Fibroblast of lung (primary cell): ENCODE measurements around the gene ERGIC3. TPM values are rescaled to one million over a fixed set of nuclear protein-coding genes. Genes with fewer than 3 reads are reported as not detected.

Source experiments
- DNase-seq, 2 donors: peaks; one replicate each; pipeline versions ENCODE4 v3.0.0 to v3.0.0-alpha.2; 2010; ENCODE audit warnings: low read depth in 2 of 2
- H2AFZ ChIP-seq: 2 replicates; pipeline ENCODE4 v1.5.1; 2012; ENCODE audit warnings: low read length, control low read depth, inconsistent platforms
- H3K27ac ChIP-seq: 2 replicates; pipeline ENCODE4 v1.5.1; 2011; ENCODE audit warnings: low read length, control low read depth; ENCODE audit not compliant: insufficient read depth
- H3K27me3 ChIP-seq: 2 replicates; pipeline ENCODE4 v1.5.1; 2011; ENCODE audit warnings: mild to moderate bottlenecking, low read length; ENCODE audit not compliant: control insufficient read depth, insufficient read depth
- H3K36me3 ChIP-seq: 2 replicates; pipeline ENCODE4 v1.5.1; 2011; ENCODE audit warnings: low read length; ENCODE audit not compliant: control insufficient read depth, insufficient read depth
- H3K4me1 ChIP-seq: 2 replicates; pipeline ENCODE4 v1.5.1; 2011; ENCODE audit warnings: low read length; ENCODE audit not compliant: control insufficient read depth, insufficient read depth; ENCODE audit errors: extremely low read depth
- H3K4me2 ChIP-seq: 2 replicates; pipeline ENCODE4 v1.5.1; 2011; ENCODE audit warnings: low read length, control low read depth; ENCODE audit not compliant: insufficient read depth; ENCODE audit errors: extremely low read depth
- H3K4me3 ChIP-seq, 4 experiments: fragments of 200-600 bp in 1 of 4; sonication (generic) in 1 of 4; replicated peaks in 1 of 4; 2 replicates each; pipeline ENCODE4 v1.5.1; 2011 to 2016; ENCODE audit warnings: low read length in 4 of 4, low read depth in 3 of 4, mild to moderate bottlenecking in 3 of 4, control low read depth in 2 of 4, inconsistent platforms in 1 of 4, mixed read lengths in 1 of 4; ENCODE audit not compliant: insufficient read depth in 1 of 4; ENCODE audit errors: control extremely low read depth in 1 of 4
- H3K79me2 ChIP-seq: 2 replicates; pipeline ENCODE4 v1.5.1; 2012; ENCODE audit warnings: mild to moderate bottlenecking, low read length, inconsistent platforms; ENCODE audit not compliant: control insufficient read depth, insufficient read depth
- H3K9ac ChIP-seq: 2 replicates; pipeline ENCODE4 v1.5.1; 2011; ENCODE audit warnings: mild to moderate bottlenecking, low read length, control low read depth; ENCODE audit not compliant: insufficient read depth
- H3K9me3 ChIP-seq: 2 replicates; pipeline ENCODE4 v1.5.1; 2012; ENCODE audit warnings: low read depth, low read length; ENCODE audit not compliant: control insufficient read depth, insufficient read depth
- H4K20me1 ChIP-seq: 2 replicates; pipeline ENCODE4 v1.5.1; 2011; ENCODE audit warnings: low read length; ENCODE audit not compliant: control insufficient read depth, insufficient read depth; ENCODE audit errors: extremely low read depth
- CTCF ChIP-seq, 2 donors: IDR thresholded peaks in 1 of 2; conservative IDR thresholded peaks in 1 of 2; 1 replicate in 1 of 2; 2 replicates in 1 of 2; pipeline ENCODE4 v1.5.1; 2011 to 2012; ENCODE audit warnings: low read length in 2 of 2, control low read depth in 1 of 2, inconsistent platforms in 1 of 2, low read depth in 1 of 2, mild to moderate bottlenecking in 1 of 2
- EZH2 ChIP-seq: IDR thresholded peaks from 2 replicates; pipeline ENCODE4 v1.5.1; 2012; ENCODE audit warnings: low read length, control low read depth, mild to moderate bottlenecking; ENCODE audit errors: missing control alignments
- polyA plus RNA-seq, 2 donors: library from polyadenylated mRNA; depleted of rRNA in 1 of 2; stranded (reverse) in 1 of 2; unstranded in 1 of 2; fragments of >200 nt; gene quantifications; 2 replicates each; pipeline ENCODE4 v1.2.1, GENCODE V29; 2011 to 2012; ENCODE audit warnings: missing spikeins in 1 of 2
- total RNA-seq: library from RNA; depleted of rRNA; stranded (reverse); fragments of >200 nt; gene quantifications from 2 replicates; pipeline ENCODE4 v1.2.1, GENCODE V29; 2014

ERGIC3 gene
- total and polyA plus RNA-seq, 2 donors (not counting 1 experiment from before 2014, with no cell fraction given), result 335 to 355 TPM

DNA sequence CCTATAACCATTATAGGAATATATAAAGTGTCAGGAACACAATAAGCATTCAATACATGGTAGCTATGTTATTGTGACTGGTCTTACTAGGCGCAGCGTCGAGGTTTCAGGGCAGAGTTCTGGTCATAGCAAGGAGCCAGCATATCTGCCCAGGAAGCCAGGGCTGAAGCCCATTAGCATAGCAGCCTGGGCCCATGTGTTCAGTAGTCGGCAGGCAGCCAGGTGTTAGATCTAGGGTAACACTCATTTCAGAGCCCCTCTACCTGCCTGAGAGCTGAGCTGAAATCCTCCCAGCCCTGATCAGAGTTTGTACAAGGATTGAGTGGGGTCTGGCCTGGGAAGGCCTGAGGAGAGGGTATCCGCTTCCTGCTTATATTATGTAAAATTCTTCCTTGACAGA lies 44.6 kb upstream of the ERGIC3 start:
- H3K36me3 ChIP-seq, result peaks cover 32% of the 10 kb centered on the region
- H3K27ac ChIP-seq, result peak overlapping the region; percentile 13
- H3K27me3 ChIP-seq, result no peaks in the 10 kb centered on the region
- no peaks in the 10 kb centered on the region for H4K20me1 ChIP-seq
- TF ChIP-seq EZH2, result no peak
- TF ChIP-seq CTCF (conservative IDR thresholded peaks at IDR 0.05 in 1 of 2, IDR thresholded peaks at IDR 0.05 in 1 of 2; ENCODE audit: low read depth in 1 of 2, low read length in 2 of 2), result no peak
- peaks cover 2% of the 10 kb centered on the region for H3K4me1 ChIP-seq
- H3K9ac ChIP-seq, result no peak overlapping the region
- no peak overlapping the region for H2AFZ ChIP-seq
- no peaks in the 10 kb centered on the region for H3K79me2 ChIP-seq
- DNase-seq, result no peak
- no peaks in the 10 kb centered on the region for H3K9me3 ChIP-seq
- no peak overlapping the region for H3K4me3 ChIP-seq
- H3K4me2 ChIP-seq, result no peak overlapping the region

- Histone ChIP-seq H3K36me3 (peaks cover 36% of the 10 kb centered on the region), H3K9ac (no peak overlapping the region), H3K4me3 (no peak overlapping the region), H2AFZ (no peak overlapping the region), H3K9me3 (no peaks in the 10 kb centered on the region), H4K20me1 (no peaks in the 10 kb centered on the region), H3K27me3 (no peaks in the 10 kb centered on the region), H3K4me2 (no peak overlapping the region), H3K4me1 (peaks cover 2% of the 10 kb centered on the region), H3K27ac (no peak overlapping the region), H3K79me2 (no peaks in the 10 kb centered on the region)
- TF ChIP-seq EZH2 (no peak), CTCF (conservative IDR thresholded peaks at IDR 0.05 in 1 of 2, IDR thresholded peaks at IDR 0.05 in 1 of 2; ENCODE audit: low read depth in 1 of 2, low read length in 2 of 2) (no peak)
- DNase-seq, result peak in 1 of 2 donors; percentile 50
These were observed 44.1 kb upstream of the ERGIC3 start for GRCh38 chr20:35497780-35498189.

DNA sequence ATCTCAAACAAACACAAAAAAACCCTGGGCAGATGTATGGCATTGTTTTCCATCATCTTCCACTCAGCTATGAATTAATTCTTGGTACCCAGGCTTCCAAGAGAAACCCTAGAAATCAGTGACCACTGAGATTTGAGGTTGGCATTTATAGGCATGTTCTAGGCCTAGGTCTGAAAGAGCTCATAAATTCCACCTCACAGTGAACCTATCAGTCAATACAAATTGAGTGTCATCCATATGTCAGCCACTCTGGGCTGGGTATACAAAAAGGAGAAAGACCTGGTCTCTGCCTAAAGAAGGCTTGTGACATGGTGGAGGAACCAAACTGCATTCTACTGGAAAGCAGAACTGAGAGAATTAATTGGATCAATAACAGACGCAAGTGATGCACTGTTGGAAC lies 42.6 kb upstream of the ERGIC3 start:
- Histone ChIP-seq H3K4me2 (no peak overlapping the region), H3K9ac (no peak overlapping the region), H3K79me2 (no peaks in the 10 kb centered on the region), H3K27me3 (no peaks in the 10 kb centered on the region), H4K20me1 (no peaks in the 10 kb centered on the region), H3K9me3 (no peaks in the 10 kb centered on the region), H3K4me3 (no peak overlapping the region), H3K27ac (no peak overlapping the region), H2AFZ (no peak overlapping the region), H3K36me3 (peaks cover 41% of the 10 kb centered on the region), H3K4me1 (peaks cover 2% of the 10 kb centered on the region)
- no peak for TF ChIP-seq CTCF (conservative IDR thresholded peaks at IDR 0.05 in 1 of 2, IDR thresholded peaks at IDR 0.05 in 1 of 2; ENCODE audit: low read depth in 1 of 2, low read length in 2 of 2)
- TF ChIP-seq EZH2, result no peak
- no peak for DNase-seq
